ENCODE results near the gene MFN2.
A peak's percentile ranks its signal among the peaks of the same experiment; 100 is the strongest.

MFN2 gene

DNA sequence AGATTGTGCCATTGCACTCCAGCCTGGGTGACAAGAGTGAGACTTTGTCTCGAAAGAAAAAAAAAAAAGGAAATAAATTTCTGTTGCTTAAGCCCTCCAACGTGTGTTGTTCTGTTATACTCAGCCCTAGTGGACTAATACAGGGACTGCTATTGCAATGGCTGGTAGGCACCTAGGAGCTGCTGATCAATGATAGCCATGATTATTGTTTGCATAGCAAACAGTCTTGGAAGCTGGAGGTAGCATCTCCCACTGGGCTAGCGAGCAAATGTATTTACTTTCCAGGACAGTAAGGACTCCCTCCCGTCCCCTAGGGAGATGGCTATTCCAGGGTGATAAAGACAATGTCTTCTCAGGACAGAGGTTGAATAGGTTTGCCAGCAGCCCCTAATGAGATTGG lies 69.4 kb downstream of the MFN2 start:
- DNase-seq (ENCODE audit: low spot score), result no peak

GRCh38 chr1:12051361-12051760 lies 71.1 kb downstream of the MFN2 start:
- no peak for DNase-seq (ENCODE audit: low spot score)

- DNase-seq (ENCODE audit: low spot score), result peak; percentile 89
These were observed 71.8 kb downstream of the MFN2 start for GRCh38 chr1:12052008-12052573.

DNA sequence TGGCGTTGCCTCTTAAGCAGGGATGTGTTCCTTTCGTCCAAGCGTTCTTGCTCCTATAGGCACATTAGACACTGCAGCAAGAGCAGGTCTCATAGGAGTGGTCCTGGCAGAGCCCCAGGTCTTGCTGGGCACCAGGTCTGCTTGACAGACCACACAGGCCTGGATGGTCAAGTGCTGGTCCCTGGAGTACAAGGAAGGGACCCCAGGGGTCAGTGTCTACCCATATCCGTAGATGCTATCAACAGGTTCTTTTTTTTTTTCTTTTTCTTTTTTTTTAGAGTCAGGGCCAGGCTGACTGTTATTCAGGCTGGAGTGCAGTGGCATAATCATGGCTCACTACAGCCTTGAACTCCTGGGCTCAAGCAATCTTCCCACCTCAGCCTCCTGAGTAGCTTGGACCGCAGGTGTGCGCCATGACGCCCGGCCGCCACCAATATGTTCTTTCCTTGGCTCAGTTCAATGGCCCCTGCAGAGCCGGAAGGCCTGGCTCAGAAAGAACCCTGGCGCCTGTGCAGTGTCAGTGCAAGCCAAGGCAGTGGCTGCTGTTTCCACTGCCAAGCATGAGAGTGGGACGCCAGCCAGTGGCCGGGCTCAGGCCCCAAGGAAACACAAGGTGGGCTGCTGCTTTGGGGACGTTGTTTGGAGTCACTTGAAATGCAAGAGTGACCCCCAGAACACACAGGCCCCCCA lies 72.9 kb downstream of the MFN2 start:
- no peak for DNase-seq (ENCODE audit: low spot score)

DNA sequence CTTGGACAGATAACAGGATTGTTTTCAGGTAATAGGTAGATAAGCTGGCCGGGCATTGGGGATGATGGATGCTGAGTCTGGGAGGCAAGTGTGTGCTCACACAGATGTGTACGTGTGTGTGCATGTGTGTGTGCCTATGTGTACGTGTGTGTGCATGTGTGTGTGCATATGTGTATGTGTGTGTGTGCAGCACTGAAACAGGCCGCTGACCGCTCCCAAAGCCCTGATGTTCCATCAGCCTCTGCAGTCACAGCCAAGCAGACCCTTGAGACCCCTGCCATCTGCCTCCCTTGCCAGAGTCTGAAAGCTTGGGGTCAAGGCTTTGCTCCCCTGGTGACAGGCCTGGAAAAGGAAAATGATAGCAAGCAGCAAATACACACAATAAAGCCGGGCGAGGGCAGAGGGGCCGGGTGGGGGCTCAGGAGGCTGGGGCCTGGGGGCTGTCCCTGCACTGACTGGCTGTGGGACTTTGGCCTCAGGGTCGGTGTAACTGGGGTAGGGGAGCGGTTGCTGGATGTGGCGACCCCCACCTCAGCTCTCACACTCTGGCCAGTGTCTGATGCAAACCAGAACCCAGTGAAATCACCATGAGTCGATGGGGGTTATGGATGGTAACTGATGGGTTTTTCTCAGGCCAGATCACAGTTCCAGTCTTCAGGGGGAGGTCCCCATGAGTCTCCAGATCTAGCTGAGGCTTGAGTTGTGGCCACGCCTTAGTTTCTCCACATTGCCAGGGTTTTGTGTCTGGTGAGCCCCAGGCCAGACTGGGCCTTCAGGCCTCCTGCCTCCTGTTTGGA lies 73.7 kb downstream of the MFN2 start:
- no peak for DNase-seq (ENCODE audit: low spot score)

DNA sequence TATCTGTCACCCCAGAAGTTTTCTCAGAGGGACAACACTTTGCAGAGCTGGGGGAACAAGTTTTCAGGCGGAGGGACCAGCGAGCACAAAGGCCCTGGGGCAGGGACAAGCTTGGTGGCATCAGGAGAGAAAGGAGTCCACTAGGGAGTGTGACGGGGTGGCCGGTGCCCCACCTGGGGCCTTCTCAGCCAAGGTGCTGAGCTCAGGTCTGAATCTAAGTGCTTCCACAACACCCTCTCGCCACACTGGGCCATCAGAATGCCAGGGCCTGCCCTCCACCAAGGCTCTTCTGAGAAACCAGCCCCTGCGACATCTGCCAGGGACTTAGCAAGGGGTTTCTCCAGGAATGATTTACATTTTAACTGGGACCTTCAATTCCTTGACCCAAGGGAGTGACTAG lies 75.0 kb downstream of the MFN2 start:
- no peak for DNase-seq (ENCODE audit: low spot score)

DNA sequence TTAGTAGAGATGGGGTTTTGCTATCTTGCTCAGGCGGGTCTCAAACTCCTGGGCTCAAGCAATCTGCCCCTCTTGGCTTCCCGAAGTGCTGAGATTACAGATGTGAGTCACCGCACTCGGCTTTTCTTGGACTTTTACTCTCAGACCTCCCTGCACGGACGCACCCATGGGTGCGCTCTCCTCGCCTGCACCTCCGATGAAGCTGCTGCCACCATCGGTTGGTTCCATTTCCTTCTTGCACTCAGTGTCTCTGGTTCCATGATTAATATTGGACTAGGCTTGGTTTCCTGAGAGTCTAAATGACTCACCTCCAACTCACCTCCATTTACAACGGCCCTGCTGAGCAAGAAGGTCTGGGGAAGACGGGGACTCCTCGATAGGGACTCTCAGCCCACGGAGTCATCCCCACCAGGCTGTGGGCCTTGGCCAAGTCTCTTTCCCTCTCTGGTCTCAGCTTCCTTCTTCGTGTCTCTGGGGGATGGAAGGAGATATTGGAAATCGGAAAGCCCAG lies 76.1 kb downstream of the MFN2 start:
- no peak for DNase-seq (ENCODE audit: low spot score)

GRCh38 chr1:12057382-12057781 lies 77.1 kb downstream of the MFN2 start:
- DNase-seq (ENCODE audit: low spot score), result no peak

DNA sequence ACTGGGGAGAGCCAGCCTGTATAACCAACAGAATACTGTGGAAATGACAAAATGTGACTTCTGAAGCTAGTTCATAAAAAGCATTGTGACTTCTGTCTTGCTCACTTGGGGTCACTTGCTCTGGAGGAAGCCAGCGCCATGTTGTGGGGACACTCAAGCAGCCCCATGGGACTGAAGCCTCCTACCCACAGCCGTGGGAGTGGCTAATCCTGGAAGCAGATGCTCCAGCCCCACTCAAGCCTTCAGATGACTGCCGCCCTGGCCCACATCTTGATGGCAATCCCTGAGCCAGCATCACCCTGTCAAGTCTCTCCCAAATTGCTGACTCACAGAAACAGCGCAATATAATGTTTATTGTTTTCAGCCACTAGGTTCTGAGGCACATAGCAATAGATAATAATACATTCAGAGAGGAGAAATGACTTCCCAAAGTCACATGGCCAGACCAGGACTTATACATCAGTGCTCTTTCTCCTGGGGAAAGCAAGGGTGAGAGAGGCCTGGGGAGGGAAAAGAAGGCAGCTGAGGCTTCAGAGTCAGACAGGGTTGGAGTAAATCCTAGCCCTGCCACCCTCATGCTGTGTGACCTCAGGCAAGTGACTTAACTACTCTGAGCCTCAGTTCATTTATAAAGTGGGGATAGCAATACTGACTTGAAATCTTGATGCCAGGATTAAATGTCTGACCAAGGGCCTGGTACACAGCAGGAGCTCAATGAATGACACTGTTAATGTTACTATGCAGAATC lies 77.9 kb downstream of the MFN2 start:
- DNase-seq (ENCODE audit: low spot score), result no peak

DNA sequence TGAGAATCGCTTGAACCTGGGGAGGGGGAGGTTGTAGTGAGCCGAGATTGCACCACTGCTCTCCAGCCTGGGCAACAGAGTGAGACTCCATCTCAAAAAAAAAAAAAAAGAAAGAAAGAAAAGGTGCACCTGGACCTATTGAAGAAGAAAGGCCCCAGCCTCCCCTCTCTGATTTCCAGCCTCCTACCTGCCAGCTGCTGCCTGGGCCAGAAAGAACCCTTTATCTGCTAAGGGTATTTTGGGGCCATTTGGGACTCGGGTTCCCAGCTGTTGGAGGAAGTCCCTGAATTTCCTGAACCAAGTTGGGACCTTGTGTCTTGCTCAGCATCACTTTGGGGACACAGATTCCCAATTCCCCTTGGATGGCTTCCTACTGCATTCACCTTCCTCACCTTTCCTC lies 79.0 kb downstream of the MFN2 start:
- DNase-seq (ENCODE audit: low spot score), result no peak

- no peak for DNase-seq (ENCODE audit: low spot score)
These were observed 79.6 kb downstream of the MFN2 start for GRCh38 chr1:12059722-12060464.

- DNase-seq (ENCODE audit: low spot score), result no peak
These were observed 80.3 kb downstream of the MFN2 start for GRCh38 chr1:12060500-12060899.
